NCI-H774 (cell line): ENCODE data around the gene TOR1A.

Source experiments
- DNase-seq: peaks from one replicate; lab custom pipeline; 2025; lab: John Stamatoyannopoulos, UW

Gene TOR1A

GRCh38 chr9:129851821-129852220 is 27.9 kb upstream of the TOR1A start:
- DNase-seq: no peak

GRCh38 chr9:129850821-129851550 is 27.1 kb upstream of the TOR1A start:
- no peak for DNase-seq

- DNase-seq: no peak
Measured at GRCh38 chr9:129849901-129850300, 26.0 kb upstream of the TOR1A start.

GRCh38 chr9:129848712-129849441 is 24.9 kb upstream of the TOR1A start:
- DNase-seq: no peak

GRCh38 chr9:129845373-129845772 is 21.4 kb upstream of the TOR1A start:
- DNase-seq: no peak

- DNase-seq: no peak
Measured at GRCh38 chr9:129841071-129841470, 17.1 kb upstream of the TOR1A start.

GRCh38 chr9:129840034-129840433 is 16.1 kb upstream of the TOR1A start:
- DNase-seq: peak; percentile 97

- DNase-seq: no peak
Measured at GRCh38 chr9:129839324-129840023, 15.5 kb upstream of the TOR1A start.

- DNase-seq: no peak
Measured at GRCh38 chr9:129838707-129839259, 14.8 kb upstream of the TOR1A start.

GRCh38 chr9:129836311-129837007 is 12.5 kb upstream of the TOR1A start:
- DNase-seq: peak; percentile 10

- DNase-seq: no peak
Measured at GRCh38 chr9:129835860-129836223, 11.9 kb upstream of the TOR1A start.

GRCh38 chr9:129835128-129835859 is 11.4 kb upstream of the TOR1A start, which contains the start of the genes C9orf78 and USP20:
Gene C9orf78, minus strand, starts transcription at chr9:129835275. Its CDS starts 54 bp downstream, at chr9:129835221.
Gene USP20, plus strand, starts transcription at chr9:129835458. Its CDS starts 17,098 bp downstream, at chr9:129852556.
- DNase-seq: peak; percentile 98

- DNase-seq: no peak
Measured at GRCh38 chr9:129834489-129835127, 10.7 kb upstream of the TOR1A start.

- no peak for DNase-seq
Measured at GRCh38 chr9:129832982-129833381, 9.0 kb upstream of the TOR1A start.

- no peak for DNase-seq
Measured at GRCh38 chr9:129828969-129829368, 5.0 kb upstream of the TOR1A start.

- no peak for DNase-seq
Measured at GRCh38 chr9:129828051-129828450, 4.1 kb upstream of the TOR1A start.

- no peak for DNase-seq
Measured at GRCh38 chr9:129826759-129827158, 2.8 kb upstream of the TOR1A start.

- no peak for DNase-seq
Measured at GRCh38 chr9:129826344-129826743, 2.4 kb upstream of the TOR1A start.

GRCh38 chr9:129823542-129823934 is 398 bp downstream of the TOR1A start:
- no peak for DNase-seq

GRCh38 chr9:129822898-129823541 is 916 bp downstream of the TOR1A start:
- DNase-seq: no peak
